ENCODE results near the gene NEO1.

Gene NEO1

GRCh38 chr15:73320619-73321180 lies 268.4 kb downstream of the NEO1 start:
- no peak for DNase-seq

DNA sequence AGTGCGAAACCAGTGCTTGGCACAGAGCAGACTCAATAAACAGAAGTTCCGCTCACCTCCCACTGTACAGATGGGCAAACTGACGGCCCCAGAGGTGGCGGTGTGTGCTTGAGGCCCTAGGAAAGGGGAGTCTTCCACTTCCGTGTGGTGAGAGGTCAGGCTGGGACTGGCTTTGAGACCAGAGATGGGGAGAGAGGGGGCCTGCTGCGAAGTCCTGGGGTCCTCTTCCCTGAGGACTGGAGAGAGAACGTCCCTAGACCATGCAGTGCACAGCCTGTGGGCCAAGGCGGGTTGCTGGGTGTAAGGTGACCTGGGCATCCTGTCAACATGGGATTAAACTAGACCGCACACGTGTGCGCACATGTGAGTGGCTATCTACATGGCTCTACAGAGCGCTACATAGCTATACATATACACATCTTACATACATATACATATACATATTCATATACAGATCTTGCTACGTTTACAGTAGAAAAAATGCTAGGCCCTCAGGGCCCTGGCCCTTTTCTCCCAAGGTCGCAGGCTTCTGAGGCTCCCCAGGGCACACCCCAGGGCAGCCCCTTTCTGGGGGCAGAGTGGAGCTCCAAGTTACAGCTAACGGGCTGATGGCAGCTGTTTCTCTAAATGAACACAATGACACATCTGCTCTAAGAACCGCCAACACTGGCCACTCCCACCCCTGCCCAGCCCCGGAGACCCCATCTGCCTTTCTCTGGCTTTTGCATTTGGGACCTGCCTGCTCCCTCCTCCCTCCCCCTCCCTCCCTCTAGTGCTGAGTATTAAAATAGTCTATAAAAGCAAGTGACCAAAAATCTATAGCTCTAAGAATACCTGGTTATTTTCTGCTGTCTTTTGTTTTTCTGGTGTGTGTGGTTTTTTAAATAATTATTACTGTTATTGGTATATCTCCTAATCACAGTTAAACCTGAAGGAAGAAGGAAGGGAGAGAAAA lies 269.5 kb downstream of the NEO1 start:
- DNase-seq = no peak

- no peak for DNase-seq
Observed at GRCh38 chr15:73322665-73323373, 270.6 kb downstream of the NEO1 start.

- DNase-seq = no peak
Observed at GRCh38 chr15:73323374-73323955, 271.2 kb downstream of the NEO1 start.

DNA sequence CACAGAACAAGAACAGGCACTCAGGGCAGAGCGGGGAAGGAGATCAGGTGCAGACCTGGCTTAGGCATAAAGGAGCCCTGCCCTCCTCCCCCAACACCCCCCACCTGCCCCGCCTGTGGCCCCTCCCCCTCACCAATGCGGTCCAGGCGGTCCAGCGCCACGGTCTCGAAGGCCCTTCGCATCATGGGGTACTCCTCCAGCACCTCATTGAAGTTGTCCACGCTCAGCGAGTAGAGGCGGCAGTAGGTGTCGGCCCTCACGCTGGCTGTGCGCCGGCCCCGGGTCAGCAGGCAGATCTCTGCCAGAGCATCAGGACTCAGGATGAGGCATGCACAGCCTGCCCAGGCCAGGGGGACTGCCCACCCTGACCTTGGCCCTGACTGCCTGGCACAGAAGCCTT lies 271.7 kb downstream of the NEO1 start:
- DNase-seq = no peak

- no peak for DNase-seq
Observed at GRCh38 chr15:73324496-73325170, 272.4 kb downstream of the NEO1 start.

DNA sequence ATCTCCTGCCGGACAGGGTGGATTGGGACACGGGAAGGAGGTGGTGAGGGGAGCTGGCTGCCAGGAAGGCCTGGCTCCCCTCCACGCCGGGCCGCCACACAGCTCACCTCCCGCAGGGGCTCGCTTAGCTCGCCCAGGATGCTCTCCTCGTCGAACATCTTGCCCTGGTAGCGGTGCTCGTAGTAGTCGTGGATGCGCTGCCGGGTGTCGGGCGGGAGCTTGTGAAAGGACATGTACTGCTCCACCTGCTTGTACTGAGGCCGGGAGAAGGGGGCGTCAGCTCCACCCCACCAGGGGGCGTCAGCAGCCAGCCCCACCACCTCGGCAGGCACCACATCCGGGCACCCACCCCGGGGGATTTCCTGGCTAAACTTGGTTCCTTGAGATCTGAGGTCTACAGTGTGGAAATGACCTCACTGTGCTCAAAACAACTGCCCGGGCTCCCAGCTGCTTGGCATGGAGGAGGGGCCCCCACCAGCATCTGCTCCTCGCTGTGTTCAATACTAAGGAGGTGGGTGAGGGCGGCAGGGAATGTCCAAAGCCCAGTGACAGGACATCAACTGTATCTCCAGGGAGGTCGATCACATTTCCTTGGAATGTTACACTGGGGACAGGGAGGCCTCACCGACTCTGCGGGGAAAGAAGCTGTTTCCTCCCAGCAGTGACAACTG lies 273.1 kb downstream of the NEO1 start:
- DNase-seq = no peak

GRCh38 chr15:73326157-73326556 lies 273.9 kb downstream of the NEO1 start:
- no peak for DNase-seq

DNA sequence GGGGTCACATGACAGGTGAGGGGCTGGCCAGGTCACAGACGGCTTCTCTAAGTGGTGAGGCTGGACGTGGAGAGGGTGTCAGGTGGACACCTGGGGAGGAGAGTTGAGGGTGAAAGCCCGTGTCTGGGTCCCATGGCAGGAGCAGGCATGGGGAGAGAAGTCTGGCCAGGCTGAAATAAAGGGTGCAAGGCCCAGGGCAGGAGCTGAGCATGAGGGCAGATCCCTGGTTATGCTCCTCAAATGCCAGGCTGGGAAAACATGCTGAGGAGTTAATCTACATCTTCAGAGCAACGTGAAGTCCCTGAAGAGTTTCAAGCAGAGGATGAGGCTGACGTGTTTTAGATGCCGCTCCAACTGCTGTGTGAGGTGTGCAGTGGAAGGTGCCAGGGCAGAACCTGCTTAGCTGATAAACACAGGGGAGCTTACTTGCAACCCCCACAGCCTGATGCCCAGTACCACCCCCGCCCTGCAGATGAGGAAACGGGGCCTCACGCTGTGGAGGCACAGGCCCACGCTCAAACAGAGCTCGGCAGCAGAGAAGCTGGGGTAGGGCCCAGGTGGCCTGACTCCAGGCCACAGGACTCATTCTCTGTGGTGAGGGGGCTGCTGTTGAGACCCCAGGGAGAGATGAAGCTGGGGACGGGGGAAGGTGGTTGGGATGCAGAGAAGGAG lies 276.0 kb downstream of the NEO1 start:
- DNase-seq = no peak

GRCh38 chr15:73328981-73329380 lies 276.7 kb downstream of the NEO1 start:
- DNase-seq = no peak

GRCh38 chr15:73329501-73330200 lies 277.4 kb downstream of the NEO1 start:
- no peak for DNase-seq

- no peak for DNase-seq
Observed at GRCh38 chr15:73330206-73331051, 278.2 kb downstream of the NEO1 start.

DNA sequence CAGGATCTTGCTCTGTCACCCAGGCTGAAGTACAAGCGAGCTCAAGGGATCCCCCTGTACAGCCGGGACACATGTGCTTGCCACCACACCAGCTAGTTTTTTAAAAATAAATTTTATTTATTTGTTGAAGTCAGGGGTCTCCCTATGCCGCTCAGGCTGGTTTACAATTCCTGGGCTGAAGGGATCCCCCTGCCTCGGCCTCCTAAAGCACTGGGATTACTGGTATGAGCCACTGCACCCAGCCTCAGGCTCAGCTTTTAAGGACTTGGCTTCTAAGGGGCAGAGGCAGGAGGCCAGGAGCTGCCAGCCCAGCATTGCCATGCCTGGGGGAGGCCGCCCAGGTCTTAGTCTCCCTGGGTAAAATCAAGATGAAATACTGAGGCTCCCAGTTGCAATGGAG lies 279.2 kb downstream of the NEO1 start:
- DNase-seq = no peak

DNA sequence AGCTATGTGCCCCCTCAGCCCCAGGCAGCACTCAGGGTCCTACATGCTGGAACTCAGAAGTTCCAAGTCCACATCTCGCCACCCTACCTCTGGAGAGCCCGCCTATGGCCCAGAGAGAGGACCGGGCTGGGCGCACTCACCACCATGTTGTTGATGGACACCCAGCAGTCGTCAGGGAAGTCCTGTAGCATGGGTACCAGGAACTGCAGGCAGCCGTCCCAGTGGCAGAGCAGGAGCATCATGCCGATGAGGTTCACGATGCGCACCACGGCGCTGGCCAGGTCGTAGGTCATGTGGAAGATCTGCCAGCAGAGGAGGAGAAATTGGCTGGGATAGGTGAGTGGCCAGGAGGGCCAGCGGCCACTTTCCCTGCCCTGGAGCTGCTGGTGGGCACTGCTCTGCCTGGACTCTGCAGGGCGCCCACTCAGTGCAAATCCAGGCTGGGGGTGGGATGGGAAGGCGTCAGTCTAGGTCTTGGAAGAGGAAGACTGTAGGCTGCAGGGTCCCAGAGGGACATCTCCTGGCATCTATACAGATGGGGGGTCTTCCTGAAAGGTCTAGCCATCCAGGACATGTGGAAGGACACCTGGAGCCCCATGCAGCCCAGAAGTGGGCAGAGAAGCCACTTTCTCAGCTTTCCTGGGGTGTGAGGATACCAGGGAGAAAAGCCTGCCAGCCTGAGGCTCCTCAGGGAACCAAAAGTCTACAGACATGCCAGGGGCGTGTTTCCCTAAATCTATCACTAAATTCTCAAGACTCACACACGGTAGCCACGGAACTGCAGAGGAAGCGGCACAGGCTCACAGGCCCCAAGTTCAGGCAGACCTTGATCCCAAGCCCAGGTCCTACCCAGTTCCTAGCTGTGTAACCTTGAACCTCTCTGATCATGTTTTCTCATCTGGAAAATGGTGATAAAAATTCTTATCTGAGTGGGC lies 280.0 kb downstream of the NEO1 start:
- DNase-seq = no peak

- no peak for DNase-seq
Observed at GRCh38 chr15:73333001-73333400, 280.7 kb downstream of the NEO1 start.

GRCh38 chr15:73334086-73334485 lies 281.8 kb downstream of the NEO1 start:
- DNase-seq = no peak

DNA sequence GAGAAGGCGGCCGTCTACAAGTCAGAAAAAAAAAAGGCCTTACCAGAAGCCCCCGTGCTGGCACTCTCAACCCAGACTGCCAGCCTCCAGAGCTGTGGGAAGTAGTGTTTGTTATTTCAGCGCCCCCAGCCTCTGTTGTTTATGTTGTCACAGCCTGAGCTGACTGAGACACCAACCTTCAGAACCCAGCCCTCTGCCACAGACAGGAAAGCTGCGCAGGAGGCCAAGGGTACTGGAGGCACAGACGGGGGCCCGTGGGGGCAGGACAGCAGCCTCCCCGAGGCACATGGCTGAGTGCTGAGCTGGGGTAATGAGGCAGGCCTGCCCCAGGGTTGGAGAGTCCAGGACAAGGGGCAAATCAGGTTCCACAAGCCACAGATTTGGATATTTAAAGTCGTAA lies 282.8 kb downstream of the NEO1 start:
- no peak for DNase-seq

GRCh38 chr15:73335471-73335870 lies 283.2 kb downstream of the NEO1 start:
- DNase-seq = no peak

- DNase-seq = no peak
Observed at GRCh38 chr15:73336756-73337155, 284.5 kb downstream of the NEO1 start.

All from stimulated activated CD4-positive, alpha-beta T cell treated with anti-CD3 and anti-CD28 coated beads, Interleukin-2, amount 100 ng/mL, for 48 hours (primary cell).